ENCODE results near the gene RPS16. TPM values are rescaled to one million over a fixed set of nuclear protein-coding genes. Genes with fewer than 3 reads are reported as not detected.

RPS16 gene
- total and polyA plus RNA-seq, 2 of the 13 experiments (the other 11 are each of a cell fraction or from before 2014, with no cell fraction given), result 488 to 2,583 TPM

GRCh38 chr19:39409208-39410016 lies 26.3 kb downstream of the RPS16 start (continued):
- TF ChIP-seq, protein P1, sequence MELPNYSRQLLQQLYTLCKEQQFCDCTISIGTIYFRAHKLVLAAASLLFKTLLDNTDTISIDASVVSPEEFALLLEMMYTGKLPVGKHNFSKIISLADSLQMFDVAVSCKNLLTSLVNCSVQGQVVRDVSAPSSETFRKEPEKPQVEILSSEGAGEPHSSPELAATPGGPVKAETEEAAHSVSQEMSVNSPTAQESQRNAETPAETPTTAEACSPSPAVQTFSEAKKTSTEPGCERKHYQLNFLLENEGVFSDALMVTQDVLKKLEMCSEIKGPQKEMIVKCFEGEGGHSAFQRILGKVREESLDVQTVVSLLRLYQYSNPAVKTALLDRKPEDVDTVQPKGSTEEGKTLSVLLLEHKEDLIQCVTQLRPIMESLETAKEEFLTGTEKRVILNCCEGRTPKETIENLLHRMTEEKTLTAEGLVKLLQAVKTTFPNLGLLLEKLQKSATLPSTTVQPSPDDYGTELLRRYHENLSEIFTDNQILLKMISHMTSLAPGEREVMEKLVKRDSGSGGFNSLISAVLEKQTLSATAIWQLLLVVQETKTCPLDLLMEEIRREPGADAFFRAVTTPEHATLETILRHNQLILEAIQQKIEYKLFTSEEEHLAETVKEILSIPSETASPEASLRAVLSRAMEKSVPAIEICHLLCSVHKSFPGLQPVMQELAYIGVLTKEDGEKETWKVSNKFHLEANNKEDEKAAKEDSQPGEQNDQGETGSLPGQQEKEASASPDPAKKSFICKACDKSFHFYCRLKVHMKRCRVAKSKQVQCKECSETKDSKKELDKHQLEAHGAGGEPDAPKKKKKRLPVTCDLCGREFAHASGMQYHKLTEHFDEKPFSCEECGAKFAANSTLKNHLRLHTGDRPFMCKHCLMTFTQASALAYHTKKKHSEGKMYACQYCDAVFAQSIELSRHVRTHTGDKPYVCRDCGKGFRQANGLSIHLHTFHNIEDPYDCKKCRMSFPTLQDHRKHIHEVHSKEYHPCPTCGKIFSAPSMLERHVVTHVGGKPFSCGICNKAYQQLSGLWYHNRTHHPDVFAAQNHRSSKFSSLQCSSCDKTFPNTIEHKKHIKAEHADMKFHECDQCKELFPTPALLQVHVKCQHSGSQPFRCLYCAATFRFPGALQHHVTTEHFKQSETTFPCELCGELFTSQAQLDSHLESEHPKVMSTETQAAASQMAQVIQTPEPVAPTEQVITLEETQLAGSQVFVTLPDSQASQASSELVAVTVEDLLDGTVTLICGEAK (IDR thresholded peaks at IDR 0.05), result no peak
- TF ChIP-seq, protein P1 (CRISPR knock-in tag; IDR thresholded peaks at IDR 0.05), result no peak; the same call in 1 of the 2 replicates
- no peak for TF ChIP-seq ZNF296 (CRISPR knock-in tag; conservative IDR thresholded peaks at IDR 0.05)
- no peak for TF ChIP-seq HNRNPK (IDR thresholded peaks at IDR 0.05; ENCODE audit: low read depth, low read length, poor library complexity, severe bottlenecking)
- no peak for TF ChIP-seq ZFP91 (CRISPR knock-in tag; IDR thresholded peaks at IDR 0.05; ENCODE audit: borderline replicate concordance)
- no peak for TF ChIP-seq ZNF143 (CRISPR knock-in tag; IDR thresholded peaks at IDR 0.05)
- TF ChIP-seq DZIP1 (CRISPR knock-in tag; IDR thresholded peaks at IDR 0.05), result no peak
- TF ChIP-seq KDM3A (CRISPR knock-in tag; IDR thresholded peaks at IDR 0.05; ENCODE audit: low read depth), result peak; percentile 26; the same call in 1 of the 2 replicates
- no peak for TF ChIP-seq RFXAP (CRISPR knock-in tag; IDR thresholded peaks at IDR 0.05; ENCODE audit: borderline replicate concordance)
- TF ChIP-seq CERS6 (CRISPR knock-in tag; IDR thresholded peaks at IDR 0.05), result no peak
- peak; percentile 59 for TF ChIP-seq MED1 (CRISPR knock-in tag; IDR thresholded peaks at IDR 0.05)

Measured in HepG2 (cell line).